Colon (tissue), 2 donors: ENCODE measurements around the gene VSX1.

Experiments
- FAIRE-seq: peaks from 2 replicates; lab custom pipeline; 2012; peaks lifted over from hg19 to GRCh38; lab: Jason Lieb, UNC
- donor health status: control.
- donor health status: control.

VSX1 gene

GRCh38 chr20:25087186-25087929 lies 5.4 kb upstream of the VSX1 start:
- FAIRE-seq = no peak

- no peak for FAIRE-seq
These were observed 4.0 kb upstream of the VSX1 start for GRCh38 chr20:25085756-25086495.

- no peak for FAIRE-seq
These were observed 2.8 kb upstream of the VSX1 start for GRCh38 chr20:25084626-25085187.

- FAIRE-seq = no peak
These were observed 2.1 kb upstream of the VSX1 start for GRCh38 chr20:25083773-25084625.

GRCh38 chr20:25083141-25083772 lies 1.3 kb upstream of the VSX1 start:
- no peak for FAIRE-seq

- FAIRE-seq = no peak
These were observed 545 bp upstream of the VSX1 start for GRCh38 chr20:25082498-25082873.

- FAIRE-seq = no peak
These were observed 744 bp downstream of the VSX1 start for GRCh38 chr20:25081065-25081729.

GRCh38 chr20:25079171-25079570 lies 2.8 kb downstream of the VSX1 start:
- FAIRE-seq = no peak

- FAIRE-seq = no peak
These were observed 3.3 kb downstream of the VSX1 start for GRCh38 chr20:25078662-25079061.

- no peak for FAIRE-seq
These were observed 4.3 kb downstream of the VSX1 start for GRCh38 chr20:25077610-25078169.

GRCh38 chr20:25076731-25077609 lies 5.0 kb downstream of the VSX1 start:
- no peak for FAIRE-seq

GRCh38 chr20:25076201-25076600 lies 5.7 kb downstream of the VSX1 start:
- FAIRE-seq = no peak

- FAIRE-seq = no peak
These were observed 8.4 kb downstream of the VSX1 start for GRCh38 chr20:25073544-25073943.

GRCh38 chr20:25072226-25072811 lies 9.6 kb downstream of the VSX1 start:
- no peak for FAIRE-seq

GRCh38 chr20:25071734-25072133 lies 10.2 kb downstream of the VSX1 start:
- no peak for FAIRE-seq

GRCh38 chr20:25070821-25071473 lies 11.0 kb downstream of the VSX1 start:
- no peak for FAIRE-seq

- no peak for FAIRE-seq
These were observed 14.6 kb downstream of the VSX1 start for GRCh38 chr20:25067102-25067987.

GRCh38 chr20:25066386-25066785 lies 15.6 kb downstream of the VSX1 start:
- FAIRE-seq = no peak
